ENCODE measurements around the gene HECTD1.
"Not testable (repeated sequence)": the region's sequence is repeated elsewhere in the genome, so short reads cannot be mapped to it uniquely, and the experiment has no call there.

HECTD1 gene

DNA sequence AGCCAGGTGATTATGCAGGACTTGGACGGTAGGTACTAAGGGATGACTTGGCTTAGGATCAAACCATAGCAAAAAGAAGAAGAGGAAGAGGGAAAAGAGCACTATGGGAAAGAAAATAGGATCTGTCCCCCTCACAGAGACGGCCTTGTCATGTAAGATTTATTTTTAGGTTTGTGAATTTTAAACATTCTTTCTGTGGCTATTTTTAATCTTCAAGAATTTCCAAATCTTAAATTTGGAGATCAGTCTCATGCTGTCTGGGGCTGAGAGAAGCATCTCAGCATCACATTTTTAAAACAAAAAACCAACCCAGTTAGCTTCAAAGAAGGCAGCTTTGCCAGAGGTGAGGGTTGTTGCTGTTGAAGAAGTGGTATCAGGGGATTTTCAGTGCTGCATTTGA lies 128.8 kb downstream of the HECTD1 start:
- TF ChIP-seq, protein P1, sequence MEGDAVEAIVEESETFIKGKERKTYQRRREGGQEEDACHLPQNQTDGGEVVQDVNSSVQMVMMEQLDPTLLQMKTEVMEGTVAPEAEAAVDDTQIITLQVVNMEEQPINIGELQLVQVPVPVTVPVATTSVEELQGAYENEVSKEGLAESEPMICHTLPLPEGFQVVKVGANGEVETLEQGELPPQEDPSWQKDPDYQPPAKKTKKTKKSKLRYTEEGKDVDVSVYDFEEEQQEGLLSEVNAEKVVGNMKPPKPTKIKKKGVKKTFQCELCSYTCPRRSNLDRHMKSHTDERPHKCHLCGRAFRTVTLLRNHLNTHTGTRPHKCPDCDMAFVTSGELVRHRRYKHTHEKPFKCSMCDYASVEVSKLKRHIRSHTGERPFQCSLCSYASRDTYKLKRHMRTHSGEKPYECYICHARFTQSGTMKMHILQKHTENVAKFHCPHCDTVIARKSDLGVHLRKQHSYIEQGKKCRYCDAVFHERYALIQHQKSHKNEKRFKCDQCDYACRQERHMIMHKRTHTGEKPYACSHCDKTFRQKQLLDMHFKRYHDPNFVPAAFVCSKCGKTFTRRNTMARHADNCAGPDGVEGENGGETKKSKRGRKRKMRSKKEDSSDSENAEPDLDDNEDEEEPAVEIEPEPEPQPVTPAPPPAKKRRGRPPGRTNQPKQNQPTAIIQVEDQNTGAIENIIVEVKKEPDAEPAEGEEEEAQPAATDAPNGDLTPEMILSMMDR (conservative IDR thresholded peaks at IDR 0.05; ENCODE audit: low read depth, low read length): no peak
- no peak for DNase-seq (ENCODE audit: low read depth)
- H3K4me3 ChIP-seq (ENCODE audit: low read depth, low read length): no peak overlapping the region

- H3K4me3 ChIP-seq (ENCODE audit: low read depth, low read length): no peak overlapping the region
- DNase-seq (ENCODE audit: low read depth): no peak
- TF ChIP-seq, protein P1 (conservative IDR thresholded peaks at IDR 0.05; ENCODE audit: low read depth, low read length): no peak
Observed at GRCh38 chr14:31075144-31075543, 132.4 kb downstream of the HECTD1 start.

DNA sequence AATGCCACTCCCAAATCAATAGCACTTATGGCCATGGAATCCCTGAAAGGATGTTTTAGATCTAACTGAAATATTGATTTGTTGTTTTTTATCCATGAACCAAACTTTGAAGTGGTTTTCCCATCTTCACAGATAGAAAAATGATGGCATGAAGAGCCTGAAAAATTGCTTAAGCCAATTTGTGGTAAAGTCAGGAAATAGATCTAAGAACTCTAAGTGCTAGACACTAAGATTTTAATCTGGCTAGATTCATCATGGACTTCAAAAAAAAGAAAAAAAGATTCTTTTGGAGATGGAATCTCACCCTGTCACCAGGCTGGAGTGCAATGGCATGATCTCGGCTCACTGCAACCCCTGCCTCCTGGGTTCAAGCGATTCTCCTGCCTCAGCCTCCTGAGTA lies 136.4 kb downstream of the HECTD1 start:
- H3K4me3 ChIP-seq (ENCODE audit: low read depth, low read length): no peak overlapping the region
- DNase-seq (ENCODE audit: low read depth): no peak
- TF ChIP-seq, protein P1 (conservative IDR thresholded peaks at IDR 0.05; ENCODE audit: low read depth, low read length): no peak

GRCh38 chr14:31070431-31070830 lies 137.2 kb downstream of the HECTD1 start:
- TF ChIP-seq, protein P1 (conservative IDR thresholded peaks at IDR 0.05; ENCODE audit: low read depth, low read length): no peak
- no peak overlapping the region for H3K4me3 ChIP-seq (ENCODE audit: low read depth, low read length)
- peak; percentile 90 for DNase-seq (ENCODE audit: low read depth)

- H3K4me3 ChIP-seq (ENCODE audit: low read depth, low read length): no peak overlapping the region
- no peak for DNase-seq (ENCODE audit: low read depth)
- TF ChIP-seq, protein P1 (conservative IDR thresholded peaks at IDR 0.05; ENCODE audit: low read depth, low read length): no peak
Observed at GRCh38 chr14:31069343-31069742, 138.2 kb downstream of the HECTD1 start.

DNA sequence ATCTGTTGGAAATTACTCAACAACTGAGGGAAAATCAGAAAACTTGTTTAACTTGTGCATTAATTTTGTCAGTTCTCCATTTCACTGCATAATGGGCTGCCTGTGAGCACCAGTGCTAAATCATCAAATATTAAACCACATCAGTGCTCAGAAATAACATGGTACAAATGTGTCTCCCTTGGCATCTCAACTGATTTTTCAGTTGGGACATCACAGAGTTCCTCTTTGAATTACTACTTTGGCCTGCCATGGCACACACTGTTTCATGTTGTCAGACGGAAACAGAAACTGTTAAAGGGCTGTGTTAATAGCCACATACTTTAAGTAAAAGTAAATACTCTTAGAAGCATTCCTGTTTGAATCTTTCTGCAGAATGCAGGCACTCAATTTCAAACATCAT lies 139.4 kb downstream of the HECTD1 start:
- no peak for DNase-seq (ENCODE audit: low read depth)
- TF ChIP-seq, protein P1 (conservative IDR thresholded peaks at IDR 0.05; ENCODE audit: low read depth, low read length): no peak
- H3K4me3 ChIP-seq (ENCODE audit: low read depth, low read length): no peak overlapping the region

- H3K4me3 ChIP-seq (ENCODE audit: low read depth, low read length); DNase-seq (ENCODE audit: low read depth): not testable (repeated sequence)
Observed at GRCh38 chr14:31062908-31063307, 144.7 kb downstream of the HECTD1 start.
